ENCODE measurements around the gene METTL24. TPM values are rescaled to one million over a fixed set of nuclear protein-coding genes. Genes with fewer than 3 reads are reported as not detected.

Gene METTL24
- total RNA-seq, 1 experiment from 2014 or later = 2.6 TPM

GRCh38 chr6:110232450-110232849 lies 125.7 kb downstream of the METTL24 start:
- DNase-seq (ENCODE audit: low spot score) = no peak
- in situ Hi-C loops (cut with HindIII; ENCODE audit: low sequenced_read_pairs) = no loop called here

- no peak for DNase-seq (ENCODE audit: low spot score)
- in situ Hi-C loops (cut with HindIII; ENCODE audit: low sequenced_read_pairs) = no loop called here
Observed at GRCh38 chr6:110226261-110226660, 131.9 kb downstream of the METTL24 start.

GRCh38 chr6:110221738-110222137 lies 136.4 kb downstream of the METTL24 start:
- in situ Hi-C loops (cut with HindIII; ENCODE audit: low sequenced_read_pairs) = no loop called here

GRCh38 chr6:110217266-110217665 lies 140.9 kb downstream of the METTL24 start:
- in situ Hi-C loops (cut with HindIII; ENCODE audit: low sequenced_read_pairs) = no loop called here
- no peak for DNase-seq (ENCODE audit: low spot score)

More at GRCh38 chr6:110221738-110222137, 136.4 kb downstream of the METTL24 start:
- no peak for DNase-seq (ENCODE audit: low spot score)

- no peak for DNase-seq (ENCODE audit: low spot score)
- in situ Hi-C loops (cut with HindIII; ENCODE audit: low sequenced_read_pairs) = no loop called here
Observed at GRCh38 chr6:110216140-110216539, 142.0 kb downstream of the METTL24 start.

- in situ Hi-C loops (cut with HindIII; ENCODE audit: low sequenced_read_pairs) = no loop called here
- no peak for DNase-seq (ENCODE audit: low spot score)
Observed at GRCh38 chr6:110214338-110214737, 143.8 kb downstream of the METTL24 start.

- no peak for DNase-seq (ENCODE audit: low spot score)
- in situ Hi-C loops (cut with HindIII; ENCODE audit: low sequenced_read_pairs) = no loop called here
Observed at GRCh38 chr6:110211753-110212152, 146.4 kb downstream of the METTL24 start.

GRCh38 chr6:110207652-110208051 lies 150.5 kb downstream of the METTL24 start:
- no peak for DNase-seq (ENCODE audit: low spot score)
- in situ Hi-C loops (cut with HindIII; ENCODE audit: low sequenced_read_pairs) = no loop called here

- in situ Hi-C loops (cut with HindIII; ENCODE audit: low sequenced_read_pairs) = no loop called here
Observed at GRCh38 chr6:110201151-110201884, 156.8 kb downstream of the METTL24 start.

GRCh38 chr6:110198561-110198960 lies 159.6 kb downstream of the METTL24 start:
- in situ Hi-C loops (cut with HindIII; ENCODE audit: low sequenced_read_pairs) = no loop called here
- no peak for DNase-seq (ENCODE audit: low spot score)

More at GRCh38 chr6:110201151-110201884, 156.8 kb downstream of the METTL24 start:
- DNase-seq (ENCODE audit: low spot score) = no peak

GRCh38 chr6:110196874-110197273 lies 161.3 kb downstream of the METTL24 start:
- no peak for DNase-seq (ENCODE audit: low spot score)
- in situ Hi-C loops (cut with HindIII; ENCODE audit: low sequenced_read_pairs) = no loop called here

GRCh38 chr6:110195639-110196038 lies 162.5 kb downstream of the METTL24 start:
- no peak for DNase-seq (ENCODE audit: low spot score)
- in situ Hi-C loops (cut with HindIII; ENCODE audit: low sequenced_read_pairs) = no loop called here

Other genes with a start within 250 kb of the METTL24 start
- 6.8 and 12.8 TPM in 2 replicates for gene WASF1, start 178.7 kb downstream of the METTL24 start, total RNA-seq (2014; rRNA removed; shearing (Covaris generic))
- 21.8 and 61.8 TPM in 2 replicates for gene CDC40, start 177.9 kb downstream of the METTL24 start, total RNA-seq (2014; rRNA removed; shearing (Covaris generic))
- gene DDO, start 57.2 kb upstream of the METTL24 start, total RNA-seq (2014; rRNA removed; shearing (Covaris generic)) = not detected in 2 replicates
- 0.12 and 2.0 TPM in 2 replicates for gene SLC22A16, start 118.3 kb upstream of the METTL24 start, total RNA-seq (2014; rRNA removed; shearing (Covaris generic))

All from G401 (cell line).